Measurements from ENCODE around the gene RPTOR. TPM values are rescaled to one million over a fixed set of nuclear protein-coding genes. Genes with fewer than 3 reads are reported as not detected.

RPTOR gene
- total RNA-seq, 4 donors from 2014 or later: 23.6 to 37.0 (median 27.8) TPM

GRCh38 chr17:80839511-80839941 is 294.9 kb downstream of the RPTOR start:
- TF ChIP-seq CTCF (IDR thresholded peaks at IDR 0.05): no peak
- DNase-seq (ENCODE audit: low spot score): no peak
- no peak for ATAC-seq (ENCODE audit: low FRiP score)

GRCh38 chr17:80839970-80840369 is 295.3 kb downstream of the RPTOR start:
- DNase-seq (ENCODE audit: low spot score) (no peak), ATAC-seq (ENCODE audit: low FRiP score) (no peak)
- TF ChIP-seq CTCF (IDR thresholded peaks at IDR 0.05): no peak

GRCh38 chr17:80842456-80843013 is 297.9 kb downstream of the RPTOR start:
- TF ChIP-seq CTCF (IDR thresholded peaks at IDR 0.05): no peak
- no peak for DNase-seq (ENCODE audit: low spot score)
- no peak for ATAC-seq (ENCODE audit: low FRiP score)

GRCh38 chr17:80843741-80844156 is 299.1 kb downstream of the RPTOR start:
- no peak for TF ChIP-seq CTCF (IDR thresholded peaks at IDR 0.05)
- ATAC-seq (ENCODE audit: low FRiP score) (no peak), DNase-seq (ENCODE audit: low spot score) (no peak)

GRCh38 chr17:80844418-80844990 is 299.9 kb downstream of the RPTOR start:
- TF ChIP-seq CTCF (IDR thresholded peaks at IDR 0.05): no peak
- DNase-seq (ENCODE audit: low spot score) (no peak), ATAC-seq (ENCODE audit: low FRiP score) (no peak)

- TF ChIP-seq CTCF (IDR thresholded peaks at IDR 0.05): no peak
- no peak for ATAC-seq (ENCODE audit: low FRiP score)
- no peak for DNase-seq (ENCODE audit: low spot score)
Observed at GRCh38 chr17:80845069-80845862, 300.6 kb downstream of the RPTOR start.
